ENCODE results near the gene GATAD2B.

- TF ChIP-seq CTCF (conservative IDR thresholded peaks at IDR 0.05 in 1 of 2, IDR thresholded peaks at IDR 0.05 in 1 of 2; ENCODE audit: extremely low read depth in 1 of 2, insufficient read depth in 1 of 2, low read depth in 1 of 2, low read length in 2 of 2): no peak
- TF ChIP-seq EZH2 (IDR thresholded peaks at IDR 0.05; ENCODE audit: borderline replicate concordance, low read length): no peak
Measured at GRCh38 chr1:153818876-153819275, 103.9 kb downstream of the GATAD2B start.

All from mammary epithelial cell (primary cell).